NCI-H1694 treated with DMSO at 0.1 percent for 48 hours (cell line): ENCODE results near the gene APOD.
"Not testable (repeated sequence)": the region's sequence is repeated elsewhere in the genome, so short reads cannot be mapped to it uniquely, and the experiment has no call there.

Experiments
- DNase-seq: peaks from one replicate; lab custom pipeline; 2025; lab: John Stamatoyannopoulos, UW

APOD gene

DNA sequence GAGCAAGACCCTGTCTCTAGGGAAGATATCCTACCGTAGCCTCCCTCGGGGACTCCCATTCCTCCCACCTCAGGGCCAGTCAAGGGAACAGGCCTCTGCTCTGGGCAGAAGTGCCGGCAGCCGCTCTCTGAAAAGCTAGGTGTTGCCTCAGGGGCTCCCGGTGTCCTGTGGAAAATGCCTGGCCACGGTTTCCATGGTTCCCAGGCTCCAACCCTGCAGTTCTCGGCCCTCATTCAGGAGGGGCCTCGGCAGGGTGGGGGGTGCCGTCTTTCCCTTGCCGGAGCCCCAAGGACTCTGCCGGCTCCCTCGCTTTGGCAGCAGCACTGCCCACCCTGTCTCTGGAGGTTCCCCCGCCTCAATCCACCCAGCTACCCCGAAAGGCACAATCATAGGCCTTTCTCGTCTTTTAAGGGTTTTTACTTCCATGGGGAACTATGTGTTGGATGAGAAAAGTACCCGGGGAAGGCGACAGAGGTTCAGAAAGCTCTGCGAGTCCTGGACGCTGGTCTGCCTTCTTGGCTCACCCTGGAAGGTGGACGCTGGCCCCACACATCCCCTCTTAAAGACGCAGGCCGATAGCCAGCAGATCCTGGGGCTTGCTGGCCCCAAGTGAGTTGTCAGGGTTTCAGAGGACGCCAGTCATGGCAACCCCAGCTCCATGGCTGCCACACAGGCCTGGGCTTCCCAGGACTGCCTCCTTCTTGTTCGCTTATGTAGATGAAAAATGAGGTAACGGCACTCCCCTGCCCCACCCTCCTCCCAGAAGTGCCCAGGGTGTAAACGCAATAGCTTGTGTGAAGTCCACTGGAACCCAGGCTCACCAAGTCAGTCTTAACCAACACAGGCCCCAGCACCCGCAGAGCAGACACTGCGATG, 34.3 kb upstream of the APOD start:
- DNase-seq: not testable (repeated sequence)

DNA sequence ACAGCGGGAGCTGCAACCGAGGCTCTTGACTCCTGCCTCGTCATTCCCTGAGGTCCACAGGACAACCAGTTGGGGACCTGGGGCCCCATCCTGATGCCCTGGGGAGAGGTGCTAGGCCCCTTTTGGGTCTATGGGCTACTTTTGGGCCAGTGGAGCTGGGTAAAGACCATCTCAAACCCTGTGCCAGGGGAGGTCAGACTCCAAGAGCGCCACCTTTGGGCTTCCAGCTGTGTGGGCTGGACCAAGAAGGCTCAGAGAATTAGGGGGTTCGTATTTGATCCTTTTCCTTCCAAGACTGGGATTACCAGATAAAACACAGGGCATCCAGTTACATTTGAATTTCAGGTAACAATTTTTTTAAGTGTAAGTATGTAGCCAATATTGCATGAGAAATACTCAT, 33.4 kb upstream of the APOD start:
- not testable (repeated sequence) for DNase-seq

GRCh38 chr3:195616681-195617080, 32.9 kb upstream of the APOD start:
- DNase-seq: no peak

GRCh38 chr3:195615952-195616537, 32.3 kb upstream of the APOD start:
- DNase-seq: not testable (repeated sequence)

DNA sequence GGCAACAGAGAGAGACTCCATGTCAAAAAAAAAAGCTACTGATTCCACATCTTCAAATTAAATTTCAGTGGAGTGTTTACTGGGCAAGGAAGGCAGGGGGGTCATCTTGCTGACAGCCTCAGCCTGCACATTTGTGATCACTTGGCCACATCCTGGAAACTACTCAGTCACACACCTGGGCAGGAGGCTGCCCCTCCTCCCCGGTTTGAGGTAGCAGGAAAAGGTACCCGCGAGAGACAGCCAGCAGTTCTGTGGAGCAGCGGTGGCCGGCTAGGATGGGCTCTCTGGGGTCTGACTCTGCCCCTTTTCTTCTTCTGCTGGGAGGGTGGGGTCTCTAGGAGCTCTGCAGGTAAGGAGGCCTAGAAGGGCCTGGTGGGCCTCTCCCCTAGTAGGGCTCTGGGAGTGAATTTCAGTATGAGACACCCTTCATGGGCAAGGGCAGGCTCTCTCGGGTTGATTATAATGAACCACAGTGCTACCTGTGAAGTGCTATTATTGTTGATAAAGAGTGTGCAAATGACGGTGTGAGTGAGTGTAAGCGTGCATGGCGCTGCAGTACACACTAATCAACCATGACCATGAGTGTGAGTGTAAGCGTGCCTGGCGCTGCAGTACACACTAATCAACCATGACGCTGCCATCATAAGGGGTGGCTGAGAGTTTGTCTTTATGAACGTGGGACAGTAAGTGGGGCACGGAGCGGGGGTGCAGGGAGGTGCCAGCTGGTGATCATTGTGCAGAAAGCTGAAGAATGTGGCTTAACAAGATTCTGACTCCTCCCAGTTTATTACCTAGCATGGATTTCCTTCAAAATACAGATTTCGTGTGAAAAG, 31.1 kb upstream of the APOD start:
- not testable (repeated sequence) for DNase-seq

- DNase-seq: no peak
These were observed 29.8 kb upstream of the APOD start for GRCh38 chr3:195613468-195614069.

DNA sequence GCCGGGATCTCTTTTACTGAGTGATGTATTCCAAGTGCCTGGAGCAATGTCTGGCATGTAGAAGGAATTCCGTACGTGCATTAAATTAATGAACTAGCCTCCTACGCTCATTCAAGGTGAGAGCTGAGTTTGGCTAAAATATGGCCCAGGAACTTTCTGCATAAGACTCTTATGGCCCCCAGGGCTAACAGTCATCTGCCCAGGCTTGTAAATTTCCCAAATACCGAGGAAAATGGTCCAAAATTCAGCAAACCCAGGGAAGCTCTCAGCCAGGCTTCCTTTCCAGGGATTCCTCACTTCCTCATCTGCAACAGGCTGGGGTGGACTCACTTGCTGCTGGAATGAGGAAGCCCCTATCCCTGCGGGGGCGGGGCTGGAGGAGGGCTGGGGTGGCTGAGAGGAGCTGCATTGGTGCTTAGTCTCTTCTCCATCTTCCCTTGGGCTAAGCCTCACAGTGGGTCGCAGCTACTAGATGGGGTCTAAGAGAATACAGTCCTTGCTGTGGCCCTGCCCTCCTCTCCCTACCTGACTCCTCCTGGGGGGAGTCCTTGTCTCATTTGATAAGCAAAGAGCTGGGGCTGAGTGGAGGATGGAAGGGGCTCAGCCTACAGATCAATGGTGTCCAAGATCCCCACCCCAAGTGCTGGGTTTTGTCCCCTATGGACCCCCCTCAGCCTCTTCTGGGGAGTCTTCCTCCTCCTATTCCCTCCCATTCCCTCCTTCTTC, 28.5 kb upstream of the APOD start:
- no peak for DNase-seq

DNA sequence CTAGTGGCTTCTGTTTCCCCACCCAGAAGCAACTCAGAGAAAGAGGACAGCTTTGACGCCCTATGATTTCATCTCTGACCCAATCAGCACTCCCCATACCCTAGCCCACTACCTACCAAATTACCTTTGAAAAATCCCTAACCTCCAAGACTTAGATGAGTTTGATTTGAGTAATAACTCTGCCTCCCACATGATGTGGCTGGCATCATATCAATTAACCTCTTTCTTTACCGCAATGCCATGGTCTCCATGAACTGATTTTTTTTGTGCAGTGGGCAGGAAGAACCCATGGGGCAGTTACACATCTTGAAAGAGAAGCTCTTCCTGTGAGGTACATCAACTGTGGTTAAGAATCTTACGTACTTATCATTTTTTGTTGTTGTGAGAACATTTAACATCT, 25.5 kb upstream of the APOD start:
- DNase-seq: no peak

DNA sequence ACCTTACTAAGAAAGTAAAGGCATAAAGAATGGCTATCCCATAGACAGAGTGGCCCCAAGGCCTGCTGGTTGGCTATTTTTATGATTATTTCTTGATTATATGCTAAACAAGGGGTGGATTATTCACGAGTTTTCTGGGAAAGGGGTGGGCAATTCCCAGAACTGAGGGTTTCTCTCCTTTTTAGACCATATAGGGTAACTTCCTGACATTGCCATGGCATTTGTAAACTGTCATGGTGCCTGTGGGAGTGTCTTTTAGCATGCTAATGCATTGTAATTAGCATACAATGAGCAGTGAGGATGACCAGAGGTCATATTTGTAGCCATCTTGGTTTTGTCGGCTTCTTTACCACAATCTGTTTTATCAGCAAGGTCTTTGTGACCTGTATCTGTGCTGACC, 18.0 kb upstream of the APOD start:
- DNase-seq: not testable (repeated sequence)

GRCh38 chr3:195601382-195601781, 17.6 kb upstream of the APOD start:
- no peak for DNase-seq

DNA sequence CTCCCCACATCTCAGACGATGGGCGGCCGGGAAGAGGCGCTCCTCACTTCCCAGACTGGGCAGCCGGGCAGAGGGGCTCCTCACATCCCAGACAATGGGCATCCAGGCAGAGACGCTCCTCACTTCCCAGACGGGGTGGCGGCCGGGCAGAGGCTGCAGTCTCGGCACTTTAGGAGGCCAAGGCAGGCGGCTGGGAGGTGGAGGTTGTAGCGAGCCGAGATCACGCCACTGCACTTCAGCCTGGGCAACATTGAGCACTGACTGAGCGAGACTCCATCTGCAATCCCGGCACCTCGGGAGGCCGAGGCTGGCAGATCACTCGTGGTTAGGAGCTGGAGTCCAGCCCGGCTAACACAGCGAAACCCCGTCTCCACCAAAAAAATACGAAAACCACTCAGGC, 16.2 kb upstream of the APOD start:
- DNase-seq: not testable (repeated sequence)

GRCh38 chr3:195599516-195599915, 15.8 kb upstream of the APOD start:
- not testable (repeated sequence) for DNase-seq

- no peak for DNase-seq
These were observed 14.1 kb upstream of the APOD start for GRCh38 chr3:195597848-195598247.

DNA sequence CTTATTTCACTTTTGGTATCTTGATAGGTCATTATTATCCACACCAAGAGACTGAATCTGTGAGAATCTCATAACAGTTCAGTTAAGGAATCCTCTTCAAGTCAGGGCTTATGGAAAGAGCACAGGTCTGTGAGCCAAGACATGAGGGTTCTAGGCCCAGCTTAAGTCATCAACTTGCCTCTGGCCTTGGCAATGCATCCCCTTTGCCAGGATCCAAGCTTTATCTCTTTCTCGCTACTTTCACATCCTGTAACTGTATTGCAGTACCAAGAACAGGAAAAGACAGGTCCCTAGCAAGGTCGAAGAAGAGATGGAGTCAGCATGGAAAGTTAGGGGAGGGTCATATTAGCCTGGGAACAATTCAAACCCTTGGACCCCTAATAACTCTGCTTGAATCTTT, 13.5 kb upstream of the APOD start:
- no peak for DNase-seq

GRCh38 chr3:195596765-195597171, 13.0 kb upstream of the APOD start:
- DNase-seq: no peak

- DNase-seq: no peak
These were observed 12.2 kb upstream of the APOD start for GRCh38 chr3:195595785-195596531.

DNA sequence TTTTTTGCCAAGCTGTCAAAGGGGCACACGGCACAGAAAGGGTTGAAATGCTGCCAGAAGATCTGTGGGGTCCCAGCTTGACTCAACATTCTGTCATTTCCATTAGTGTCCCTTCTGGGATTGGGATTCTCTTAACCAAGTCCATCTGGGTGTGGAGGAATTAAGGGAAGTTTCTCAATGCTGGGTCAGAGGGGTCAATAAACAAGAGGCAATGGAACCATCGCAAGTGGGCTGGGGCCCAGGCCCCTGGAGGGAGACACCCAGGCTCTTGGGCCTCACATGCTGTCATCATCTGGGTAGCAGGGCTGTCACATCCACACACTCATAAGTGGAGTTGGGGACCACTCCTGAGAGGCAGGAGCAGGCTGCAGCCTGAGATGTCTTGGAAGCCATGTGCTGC, 8.1 kb upstream of the APOD start:
- no peak for DNase-seq

- no peak for DNase-seq
These were observed 7.5 kb upstream of the APOD start for GRCh38 chr3:195591220-195591619.

DNA sequence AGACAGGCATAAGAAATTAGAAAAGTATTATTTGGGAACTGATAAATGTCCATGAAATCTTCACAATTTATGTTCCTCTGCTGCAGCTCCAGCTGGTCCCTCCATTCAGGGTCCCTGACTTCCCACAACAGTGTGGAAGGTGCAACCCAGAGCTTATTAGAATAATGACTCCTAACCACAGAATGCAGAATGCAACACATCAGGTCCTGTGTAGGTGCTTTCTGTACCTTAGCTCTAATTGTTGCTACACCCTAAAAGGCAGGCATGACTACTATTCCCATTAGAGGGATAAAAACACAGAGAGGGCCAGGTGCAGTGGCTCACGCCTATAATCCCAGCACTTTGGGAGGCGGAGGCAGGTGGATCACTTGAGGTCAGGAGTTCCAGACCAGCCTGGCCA, 6.6 kb upstream of the APOD start:
- not testable (repeated sequence) for DNase-seq

DNA sequence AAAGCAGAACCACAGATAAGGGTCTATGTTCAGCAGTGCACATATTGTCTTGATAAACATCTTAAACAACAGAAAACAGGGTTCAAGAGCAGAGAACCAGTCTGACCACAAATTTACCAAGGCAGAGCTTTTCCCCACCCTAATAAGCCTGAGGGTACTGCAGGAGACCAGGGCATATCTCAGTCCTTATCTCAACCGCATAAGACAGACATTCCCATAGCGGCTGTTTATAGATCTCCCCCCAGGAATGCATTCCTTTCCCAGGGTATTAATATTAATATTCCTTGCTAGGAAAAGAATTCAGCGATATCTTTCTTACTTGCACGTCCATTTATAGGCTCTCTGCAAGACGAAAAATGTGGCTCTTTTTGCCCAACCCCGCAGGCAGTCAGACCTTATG, 6.1 kb upstream of the APOD start:
- DNase-seq: not testable (repeated sequence)

GRCh38 chr3:195587824-195588223, 4.1 kb upstream of the APOD start:
- DNase-seq: no peak
